ENCODE data around the gene BEND7.

BEND7 gene, protein sequence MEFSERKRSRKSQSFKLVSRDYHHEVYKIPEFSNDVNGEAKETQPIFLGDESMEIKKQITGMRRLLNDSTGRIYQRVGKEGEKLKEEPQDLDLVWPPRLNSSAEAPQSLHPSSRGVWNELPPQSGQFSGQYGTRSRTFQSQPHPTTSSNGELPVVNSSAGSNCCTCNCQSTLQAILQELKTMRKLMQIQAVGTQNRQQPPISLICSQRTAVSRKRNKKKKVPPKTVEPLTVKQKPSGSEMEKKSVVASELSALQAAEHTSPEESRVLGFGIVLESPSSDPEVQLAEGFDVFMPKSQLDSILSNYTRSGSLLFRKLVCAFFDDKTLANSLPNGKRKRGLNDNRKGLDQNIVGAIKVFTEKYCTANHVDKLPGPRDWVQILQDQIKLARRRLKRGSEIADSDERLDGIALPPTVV

DNA sequence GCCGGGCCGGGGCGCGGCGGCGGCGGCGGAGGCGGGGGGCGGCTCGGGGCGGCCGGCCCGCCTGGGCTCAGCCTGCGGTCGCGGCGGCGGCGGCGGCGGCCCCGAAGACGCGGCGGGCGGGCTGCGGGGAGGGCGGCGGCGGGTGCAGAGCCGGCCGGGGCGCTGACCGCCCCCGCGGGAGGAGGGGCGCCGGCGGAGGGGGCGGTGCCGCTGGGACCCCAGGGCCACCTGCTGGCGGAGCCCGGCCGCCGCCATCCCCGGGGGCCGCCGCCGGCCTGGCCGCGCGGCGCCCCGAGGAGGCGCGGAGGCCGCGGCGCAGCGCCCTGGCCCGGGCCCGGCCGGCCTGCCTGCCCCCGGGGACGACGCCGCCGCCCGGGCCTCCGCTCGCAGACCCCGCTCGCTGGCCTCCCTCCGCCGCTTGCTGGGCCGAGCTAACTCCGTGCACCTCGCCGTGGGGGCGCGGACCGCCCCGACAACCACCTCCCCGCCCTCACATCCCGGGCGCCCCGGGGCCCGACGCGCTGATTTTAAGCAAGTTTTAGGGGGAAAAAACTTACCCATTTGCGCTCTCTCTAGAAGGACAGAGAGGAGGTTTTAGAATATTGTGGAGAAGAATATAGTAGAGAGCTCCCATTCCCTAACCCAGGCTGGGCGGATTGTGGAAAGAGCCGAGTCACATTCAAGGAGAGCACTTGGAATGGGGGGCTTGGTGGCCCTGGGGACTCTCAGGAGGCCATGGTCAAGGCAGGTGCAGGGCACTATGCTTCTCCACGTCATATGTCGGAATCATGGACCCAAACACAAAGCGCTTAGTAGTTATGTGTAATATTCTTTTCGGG, at the start of gene BEND7:
BEND7 (minus strand) TSS at position 140 of the 839 bp plus-strand sequence. CDS start 481 bp downstream, outside the sequence.
- Histone ChIP-seq H3K9me3 (ENCODE audit: control insufficient read depth, low read depth, low read length) (no peaks in the 10 kb centered on the region), H3K27ac (ENCODE audit: low read length) (no peak within 1 kb of the TSS), H3K27me3 (ENCODE audit: control insufficient read depth, insufficient read depth, low read length) (peaks cover 41% of the 10 kb centered on the region), H3K36me3 (ENCODE audit: control insufficient read depth, low read depth, low read length) (no peaks in the 10 kb centered on the region), H3K4me1 (ENCODE audit: control insufficient read depth, low read depth, low read length) (peaks cover 11% of the 10 kb centered on the region), H3K4me3 (ENCODE audit: low read length) (peak within 1 kb of the TSS; percentile 65), H3K9ac (ENCODE audit: low read length) (peak within 1 kb of the TSS; percentile 39)

DNA sequence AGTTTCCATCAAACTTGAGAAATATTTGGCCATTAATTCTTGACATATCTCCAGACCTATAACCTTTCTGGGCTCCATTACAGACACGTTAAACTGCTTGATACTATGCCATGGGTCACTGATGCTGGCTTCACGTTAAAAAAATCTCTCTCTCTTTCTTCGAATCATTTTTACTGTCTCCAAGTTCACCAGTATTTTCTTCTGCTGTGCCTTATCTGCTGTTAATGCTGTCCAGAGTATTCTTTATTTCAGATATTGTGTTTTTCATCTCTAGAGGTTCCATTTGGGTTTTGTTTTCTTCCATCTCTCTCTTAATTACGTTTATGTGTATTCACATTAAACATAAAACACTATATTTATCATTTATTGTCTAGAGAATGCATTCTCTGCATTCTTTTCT, 45.1 kb upstream of the BEND7 start:
- Histone ChIP-seq H3K36me3 (ENCODE audit: control insufficient read depth, low read depth, low read length) (no peaks in the 10 kb centered on the region), H3K9me3 (ENCODE audit: control insufficient read depth, low read depth, low read length) (no peaks in the 10 kb centered on the region), H3K27me3 (ENCODE audit: control insufficient read depth, insufficient read depth, low read length) (no peaks in the 10 kb centered on the region), H3K9ac (ENCODE audit: low read length) (no peak overlapping the region), H3K4me1 (ENCODE audit: control insufficient read depth, low read depth, low read length) (no peaks in the 10 kb centered on the region), H3K27ac (ENCODE audit: low read length) (no peak overlapping the region), H3K4me3 (ENCODE audit: low read length) (no peak overlapping the region)

- H3K4me3 ChIP-seq (ENCODE audit: low read length) = no peak overlapping the region
- no peaks in the 10 kb centered on the region for H3K9me3 ChIP-seq (ENCODE audit: control insufficient read depth, low read depth, low read length)
- no peaks in the 10 kb centered on the region for H3K27me3 ChIP-seq (ENCODE audit: control insufficient read depth, insufficient read depth, low read length)
- no peak overlapping the region for H3K9ac ChIP-seq (ENCODE audit: low read length)
- H3K4me1 ChIP-seq (ENCODE audit: control insufficient read depth, low read depth, low read length) = no peaks in the 10 kb centered on the region
- H3K36me3 ChIP-seq (ENCODE audit: control insufficient read depth, low read depth, low read length) = no peaks in the 10 kb centered on the region
- H3K27ac ChIP-seq (ENCODE audit: low read length) = no peak overlapping the region
Observed at GRCh38 chr10:13571541-13571940, 42.7 kb upstream of the BEND7 start.

GRCh38 chr10:13567030-13567429, 38.2 kb upstream of the BEND7 start:
- Histone ChIP-seq H3K36me3 (ENCODE audit: control insufficient read depth, low read depth, low read length) (no peaks in the 10 kb centered on the region), H3K27me3 (ENCODE audit: control insufficient read depth, insufficient read depth, low read length) (no peaks in the 10 kb centered on the region), H3K4me1 (ENCODE audit: control insufficient read depth, low read depth, low read length) (no peaks in the 10 kb centered on the region), H3K9me3 (ENCODE audit: control insufficient read depth, low read depth, low read length) (no peaks in the 10 kb centered on the region), H3K9ac (ENCODE audit: low read length) (no peak overlapping the region), H3K4me3 (ENCODE audit: low read length) (no peak overlapping the region), H3K27ac (ENCODE audit: low read length) (no peak overlapping the region)

DNA sequence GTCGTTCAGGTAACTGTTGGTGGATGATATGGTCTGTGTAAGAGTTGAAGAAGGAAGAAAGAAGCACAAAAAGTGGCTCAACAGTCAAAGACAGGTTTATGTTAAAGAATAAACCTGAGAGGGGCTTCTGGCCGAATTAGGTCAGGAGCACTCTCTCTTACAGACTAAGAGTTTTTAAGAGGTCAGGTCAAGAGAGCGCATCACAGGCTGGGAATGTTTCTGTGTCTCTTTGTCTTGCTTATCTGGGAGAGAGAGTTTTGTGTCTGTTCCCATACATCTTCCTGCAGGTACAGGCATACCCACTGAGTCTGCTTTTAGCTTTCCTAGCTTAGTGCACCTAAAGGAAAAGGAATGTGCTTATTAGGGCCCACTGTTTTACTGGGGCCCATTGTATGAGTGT, 35.8 kb upstream of the BEND7 start:
- Histone ChIP-seq H3K27me3 (ENCODE audit: control insufficient read depth, insufficient read depth, low read length) (no peaks in the 10 kb centered on the region), H3K4me3 (ENCODE audit: low read length) (no peak overlapping the region), H3K27ac (ENCODE audit: low read length) (no peak overlapping the region), H3K9ac (ENCODE audit: low read length) (no peak overlapping the region), H3K36me3 (ENCODE audit: control insufficient read depth, low read depth, low read length) (no peaks in the 10 kb centered on the region), H3K9me3 (ENCODE audit: control insufficient read depth, low read depth, low read length) (no peaks in the 10 kb centered on the region), H3K4me1 (ENCODE audit: control insufficient read depth, low read depth, low read length) (no peaks in the 10 kb centered on the region)

GRCh38 chr10:13563481-13564445, 34.9 kb upstream of the BEND7 start:
- Histone ChIP-seq H3K36me3 (ENCODE audit: control insufficient read depth, low read depth, low read length) (no peaks in the 10 kb centered on the region), H3K9me3 (ENCODE audit: control insufficient read depth, low read depth, low read length) (no peaks in the 10 kb centered on the region), H3K4me1 (ENCODE audit: control insufficient read depth, low read depth, low read length) (no peaks in the 10 kb centered on the region), H3K27me3 (ENCODE audit: control insufficient read depth, insufficient read depth, low read length) (no peaks in the 10 kb centered on the region), H3K9ac (ENCODE audit: low read length) (no peak overlapping the region), H3K4me3 (ENCODE audit: low read length) (no peak overlapping the region), H3K27ac (ENCODE audit: low read length) (no peak overlapping the region)

DNA sequence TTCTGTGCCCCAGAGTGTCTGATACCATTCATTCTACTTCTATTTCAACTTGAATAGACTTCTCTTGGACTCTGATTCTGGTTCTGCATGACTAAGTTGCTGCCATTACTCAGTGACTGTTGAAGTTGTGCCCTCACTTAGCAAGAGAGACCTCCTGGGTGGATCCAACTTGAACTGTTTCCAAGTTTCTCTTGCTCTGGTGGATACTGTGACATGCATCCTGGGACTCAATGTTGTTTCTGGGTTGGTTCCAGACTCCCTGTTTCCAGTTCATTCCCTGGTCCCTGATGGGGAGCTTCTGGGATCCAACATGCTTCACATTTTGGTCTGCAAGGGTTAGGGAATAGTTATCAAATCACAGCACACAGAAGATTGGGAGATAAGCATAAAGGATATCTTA, 31.8 kb upstream of the BEND7 start:
- no peaks in the 10 kb centered on the region for H3K4me1 ChIP-seq (ENCODE audit: control insufficient read depth, low read depth, low read length)
- H3K9me3 ChIP-seq (ENCODE audit: control insufficient read depth, low read depth, low read length) = no peaks in the 10 kb centered on the region
- no peaks in the 10 kb centered on the region for H3K27me3 ChIP-seq (ENCODE audit: control insufficient read depth, insufficient read depth, low read length)
- no peak overlapping the region for H3K9ac ChIP-seq (ENCODE audit: low read length)
- H3K27ac ChIP-seq (ENCODE audit: low read length) = no peak overlapping the region
- no peak overlapping the region for H3K4me3 ChIP-seq (ENCODE audit: low read length)
- no peaks in the 10 kb centered on the region for H3K36me3 ChIP-seq (ENCODE audit: control insufficient read depth, low read depth, low read length)

GRCh38 chr10:13559124-13559700, 30.4 kb upstream of the BEND7 start:
- Histone ChIP-seq H3K9me3 (ENCODE audit: control insufficient read depth, low read depth, low read length) (no peaks in the 10 kb centered on the region), H3K36me3 (ENCODE audit: control insufficient read depth, low read depth, low read length) (no peaks in the 10 kb centered on the region), H3K27ac (ENCODE audit: low read length) (no peak overlapping the region), H3K27me3 (ENCODE audit: control insufficient read depth, insufficient read depth, low read length) (no peaks in the 10 kb centered on the region), H3K4me1 (ENCODE audit: control insufficient read depth, low read depth, low read length) (no peaks in the 10 kb centered on the region), H3K4me3 (ENCODE audit: low read length) (no peak overlapping the region), H3K9ac (ENCODE audit: low read length) (no peak overlapping the region)

DNA sequence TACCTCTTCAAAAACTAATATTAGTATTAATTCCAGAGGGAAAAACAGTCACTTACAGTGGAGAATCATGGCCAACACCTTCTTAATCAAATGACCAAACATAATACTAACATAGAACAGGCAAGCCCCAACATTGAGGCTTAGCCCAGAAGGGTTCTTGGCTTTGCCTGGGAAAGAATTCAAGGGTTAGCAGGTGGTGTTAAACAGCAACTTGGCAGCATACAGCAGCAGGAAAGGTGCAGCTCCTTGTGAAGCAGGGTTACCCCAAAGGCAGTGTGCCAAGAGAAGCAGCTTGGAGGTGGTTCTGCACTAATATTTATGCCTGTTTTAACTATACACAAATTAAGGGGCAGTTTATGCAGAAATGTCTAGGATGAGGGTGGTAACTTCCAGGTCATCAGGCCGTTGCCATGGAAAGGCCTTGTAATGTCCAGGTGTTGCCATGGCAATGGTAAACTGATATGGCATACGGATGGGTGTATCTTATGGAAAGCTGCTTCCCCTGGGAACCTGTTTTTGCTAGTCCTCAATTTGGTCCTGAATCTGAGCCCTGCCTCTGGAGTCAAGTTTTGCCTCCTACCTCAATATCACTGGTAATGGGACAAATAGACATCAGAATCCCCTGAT, 27.2 kb upstream of the BEND7 start:
- no peak overlapping the region for H3K27ac ChIP-seq (ENCODE audit: low read length)
- no peaks in the 10 kb centered on the region for H3K36me3 ChIP-seq (ENCODE audit: control insufficient read depth, low read depth, low read length)
- no peak overlapping the region for H3K9ac ChIP-seq (ENCODE audit: low read length)
- no peaks in the 10 kb centered on the region for H3K27me3 ChIP-seq (ENCODE audit: control insufficient read depth, insufficient read depth, low read length)
- H3K4me3 ChIP-seq (ENCODE audit: low read length) = no peak overlapping the region
- H3K9me3 ChIP-seq (ENCODE audit: control insufficient read depth, low read depth, low read length) = no peaks in the 10 kb centered on the region
- H3K4me1 ChIP-seq (ENCODE audit: control insufficient read depth, low read depth, low read length) = no peaks in the 10 kb centered on the region

DNA sequence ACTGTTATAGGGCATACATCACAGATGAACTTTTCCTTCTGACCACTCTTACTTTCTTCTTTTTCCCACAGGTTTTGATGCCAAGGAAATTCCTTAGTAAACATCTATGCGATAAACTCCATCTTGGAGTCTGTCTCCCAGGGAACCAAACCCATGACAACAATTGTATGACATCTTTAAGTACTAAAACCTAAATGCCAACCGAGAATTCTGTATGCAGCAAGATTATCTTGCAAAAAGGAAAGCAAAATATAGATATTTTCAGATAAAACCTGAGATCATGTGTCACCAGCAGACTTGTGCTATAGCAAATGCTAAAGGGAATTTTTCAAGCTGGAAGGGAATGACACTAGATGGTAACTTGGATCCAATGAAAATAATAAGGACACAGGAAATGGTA, 22.0 kb upstream of the BEND7 start:
- no peaks in the 10 kb centered on the region for H3K36me3 ChIP-seq (ENCODE audit: control insufficient read depth, low read depth, low read length)
- no peaks in the 10 kb centered on the region for H3K27me3 ChIP-seq (ENCODE audit: control insufficient read depth, insufficient read depth, low read length)
- H3K9ac ChIP-seq (ENCODE audit: low read length) = no peak overlapping the region
- no peaks in the 10 kb centered on the region for H3K4me1 ChIP-seq (ENCODE audit: control insufficient read depth, low read depth, low read length)
- no peak overlapping the region for H3K27ac ChIP-seq (ENCODE audit: low read length)
- no peak overlapping the region for H3K4me3 ChIP-seq (ENCODE audit: low read length)
- no peaks in the 10 kb centered on the region for H3K9me3 ChIP-seq (ENCODE audit: control insufficient read depth, low read depth, low read length)
